H1 (cell line): ENCODE results near the gene PAAF1. TPM values are rescaled to one million over a fixed set of nuclear protein-coding genes. Genes with fewer than 3 reads are reported as not detected.

Experiments used
- CTCF ChIA-PET: fragments of 300-600 bp; sonication (Branson Sonifier 250); formaldehyde crosslinking; loops from one replicate; lab custom pipeline; 2021; ENCODE audit not compliant: partially characterized antibody; lab: Charles Lee
- POLR2A ChIA-PET: fragments of 300-600 bp; sonication (Branson Sonifier 250); formaldehyde crosslinking; loops from one replicate; lab custom pipeline; 2021; ENCODE audit warnings: inconsistent platforms; ENCODE audit not compliant: partially characterized antibody; lab: Charles Lee
- DNase-seq, 2 experiments: peaks; one replicate each; pipeline versions ENCODE4 v3.0.0 to v3.0.0-alpha.2; 2010 to 2022; ENCODE audit warnings: low spot score in 2 of 2, low read depth in 1 of 2, mixed read lengths in 1 of 2
- FAIRE-seq: peaks from 2 replicates; lab custom pipeline; 2011; peaks lifted over from hg19 to GRCh38; lab: Jason Lieb, UNC
- H2AFZ ChIP-seq: 2 replicates; pipeline ENCODE4 v1.8.1; 2012; ENCODE audit warnings: low read length, inconsistent platforms
- H2AK5ac ChIP-seq: 2 replicates; pipeline ENCODE4 v1.6.1; 2013; ENCODE audit warnings: low read depth, low read length
- H2BK120ac ChIP-seq: replicated peaks from 2 replicates; pipeline ENCODE3; 2013; ENCODE audit warnings: low read depth, low read length, inconsistent platforms
- H2BK12ac ChIP-seq: 2 replicates; pipeline ENCODE4 v1.6.1; 2013; ENCODE audit warnings: low read depth, low read length
- H2BK15ac ChIP-seq: 2 replicates; pipeline ENCODE4 v1.6.1; 2013; ENCODE audit warnings: low read length
- H2BK20ac ChIP-seq: 2 replicates; pipeline ENCODE4 v1.6.1; 2013; ENCODE audit warnings: low read length
- H2BK5ac ChIP-seq: 2 replicates; pipeline ENCODE4 v1.6.1; 2013; ENCODE audit warnings: low read depth, low read length
- H3K14ac ChIP-seq: 2 replicates; pipeline ENCODE4 v1.6.1; 2013; ENCODE audit warnings: inconsistent platforms; ENCODE audit not compliant: insufficient read length
- H3K18ac ChIP-seq: 2 replicates; pipeline ENCODE4 v1.6.1; 2013; ENCODE audit warnings: low read length; ENCODE audit errors: extremely low read depth
- H3K23ac ChIP-seq: 2 replicates; pipeline ENCODE4 v1.6.1; 2013; ENCODE audit warnings: inconsistent platforms; ENCODE audit not compliant: insufficient read length
- H3K23me2 ChIP-seq: 2 replicates; pipeline ENCODE4 v1.6.1; 2013; ENCODE audit warnings: low read depth, low read length
- H3K27ac ChIP-seq: 2 replicates; pipeline ENCODE4 v1.6.1; 2011; ENCODE audit warnings: low read depth, low read length, inconsistent platforms
- H3K27me3 ChIP-seq, 4 experiments: replicated peaks in 1 of 4; 1 replicate in 1 of 4; 2 replicates in 3 of 4; pipeline versions ENCODE4 v1.6.1 to v1.8.1; 2011 to 2013; ENCODE audit warnings: low read length in 3 of 4, mild to moderate bottlenecking in 3 of 4, inconsistent platforms in 2 of 4, mixed read lengths in 2 of 4, moderate library complexity in 1 of 4; ENCODE audit not compliant: control insufficient read depth in 3 of 4, insufficient read depth in 3 of 4; ENCODE audit errors: extremely low read depth in 1 of 4
- H3K36me3 ChIP-seq, 4 experiments: 2 replicates each; pipeline versions ENCODE4 v1.6.1 to v1.8.1; 2011 to 2013; ENCODE audit warnings: mild to moderate bottlenecking in 4 of 4, low read length in 3 of 4, moderate library complexity in 2 of 4, control low read depth in 1 of 4, inconsistent platforms in 1 of 4; ENCODE audit not compliant: insufficient read depth in 4 of 4, control insufficient read depth in 2 of 4
- H3K4ac ChIP-seq: replicated peaks from 2 replicates; pipeline ENCODE3; 2013; ENCODE audit warnings: low read length, low read depth, mixed read lengths, inconsistent platforms; ENCODE audit not compliant: insufficient read length
- H3K4me1 ChIP-seq, 4 experiments: replicated peaks in 1 of 4; 1 replicate in 1 of 4; 2 replicates in 3 of 4; pipeline versions ENCODE4 v1.6.1 to v1.8.1; 2011 to 2013; ENCODE audit warnings: low read length in 3 of 4, inconsistent platforms in 2 of 4, mixed read lengths in 1 of 4; ENCODE audit not compliant: insufficient read depth in 4 of 4, control insufficient read depth in 3 of 4
- H3K4me2 ChIP-seq, 2 experiments: 2 replicates each; pipeline versions ENCODE4 v1.6.1 to v1.8.1; 2011 to 2013; ENCODE audit warnings: low read depth in 2 of 2, low read length in 2 of 2, control low read depth in 1 of 2, inconsistent platforms in 1 of 2, mild to moderate bottlenecking in 1 of 2; ENCODE audit not compliant: insufficient read depth in 1 of 2
- H3K4me3 ChIP-seq, 4 experiments: fragments of 200-600, 300-600 bp in 1 of 4; sonication (generic), shearing (Covaris generic), sonication (Bioruptor Twin) in 1 of 4; 2 replicates each; pipeline versions ENCODE4 v1.5.1 to v1.8.1; 2011 to 2016; ENCODE audit warnings: low read length in 4 of 4, low read depth in 3 of 4, control low read depth in 2 of 4, inconsistent platforms in 2 of 4, mild to moderate bottlenecking in 2 of 4, mixed read lengths in 1 of 4, moderate library complexity in 1 of 4; ENCODE audit not compliant: insufficient read depth in 2 of 4; ENCODE audit errors: extremely low read depth in 1 of 4
- H3K56ac ChIP-seq: replicated peaks from 2 replicates; pipeline ENCODE3; 2013; ENCODE audit warnings: low read depth, mild to moderate bottlenecking, mixed read lengths, low read length, inconsistent platforms; ENCODE audit not compliant: insufficient read length
- H3K79me1 ChIP-seq: 2 replicates; pipeline ENCODE4 v1.6.1; 2013; ENCODE audit warnings: low read depth, low read length, control low read depth
- H3K79me2 ChIP-seq, 2 experiments: 2 replicates each; pipeline versions ENCODE4 v1.6.1 to v1.8.1; 2012 to 2013; ENCODE audit warnings: low read length in 2 of 2, mild to moderate bottlenecking in 2 of 2, inconsistent platforms in 1 of 2; ENCODE audit not compliant: insufficient read depth in 2 of 2, control insufficient read depth in 1 of 2
- H3K9ac ChIP-seq, 4 experiments: replicated peaks in 1 of 4; 1 replicate in 1 of 4; 2 replicates in 3 of 4; pipeline versions ENCODE4 v1.6.1 to v1.8.1; 2011 to 2013; ENCODE audit warnings: low read depth in 3 of 4, low read length in 3 of 4, control low read depth in 2 of 4, mild to moderate bottlenecking in 2 of 4, moderate library complexity in 2 of 4, inconsistent platforms in 1 of 4; ENCODE audit errors: extremely low read depth in 1 of 4
- H3K9me3 ChIP-seq, 2 experiments: 2 replicates each; pipeline versions ENCODE4 v1.6.1 to v1.8.1; 2012 to 2013; ENCODE audit warnings: mild to moderate bottlenecking in 2 of 2, moderate library complexity in 2 of 2, control low read depth in 1 of 2, inconsistent platforms in 1 of 2, low read depth in 1 of 2, low read length in 1 of 2, mixed read lengths in 1 of 2; ENCODE audit not compliant: insufficient read depth in 2 of 2
- H4K20me1 ChIP-seq, 2 experiments: replicated peaks in 1 of 2; 2 replicates each; pipeline versions ENCODE3 to v1.8.1; 2011 to 2013; ENCODE audit warnings: inconsistent platforms in 2 of 2, low read length in 2 of 2, mild to moderate bottlenecking in 1 of 2; ENCODE audit not compliant: insufficient read depth in 2 of 2, control insufficient read depth in 1 of 2
- H4K5ac ChIP-seq: 2 replicates; pipeline ENCODE4 v1.6.1; 2013; ENCODE audit warnings: low read length, low read depth, mixed read lengths, inconsistent platforms; ENCODE audit not compliant: insufficient read length
- H4K8ac ChIP-seq: 2 replicates; pipeline ENCODE4 v1.8.0; 2013; ENCODE audit warnings: mild to moderate bottlenecking, moderate library complexity, low read length, inconsistent platforms; ENCODE audit not compliant: insufficient read depth; ENCODE audit errors: extremely low read depth
- H4K91ac ChIP-seq: replicated peaks from 2 replicates; pipeline ENCODE3; 2013; ENCODE audit warnings: low read length, mixed read lengths, inconsistent platforms; ENCODE audit not compliant: insufficient read length
- CTBP2 ChIP-seq: IDR thresholded peaks from 2 replicates; pipeline ENCODE4 v1.7.0; 2011; ENCODE audit warnings: borderline replicate concordance, mild to moderate bottlenecking, moderate library complexity, mixed read lengths, low read length; ENCODE audit not compliant: insufficient read depth, insufficient read length
- KDM1A ChIP-seq: fragments of 200-600, 300-600 bp; sonication (generic); IDR thresholded peaks from 2 replicates; pipeline ENCODE4 v1.7.1; 2016; ENCODE audit warnings: mild to moderate bottlenecking, low read length, borderline replicate concordance
- MAFK ChIP-seq: IDR thresholded peaks from 2 replicates; pipeline ENCODE4 v1.6.1; 2012; ENCODE audit warnings: low read depth, mild to moderate bottlenecking, improper control_type of control experiment, low read length
- SAP30 ChIP-seq: fragments of 300-600 bp; sonication (generic); IDR thresholded peaks from 2 replicates; pipeline ENCODE4 v1.7.1; 2012; ENCODE audit warnings: low read length, moderate library complexity, mild to moderate bottlenecking, inconsistent platforms; ENCODE audit not compliant: insufficient read depth, insufficient replicate concordance
- SP1 ChIP-seq: IDR thresholded peaks from 2 replicates; pipeline ENCODE4 v1.6.1; 2011; ENCODE audit warnings: low read depth, low read length
- TCF12 ChIP-seq: IDR thresholded peaks from 2 replicates; pipeline ENCODE4 v1.6.1; 2011; ENCODE audit warnings: low read depth, mild to moderate bottlenecking, low read length
- TEAD4 ChIP-seq: IDR thresholded peaks from 2 replicates; pipeline ENCODE4 v1.6.1; 2012; ENCODE audit warnings: low read depth, low read length, inconsistent platforms, mixed read lengths
- ZNF274 ChIP-seq: IDR thresholded peaks from 2 replicates; pipeline ENCODE4 v1.7.0; 2012; ENCODE audit warnings: low read length, borderline replicate concordance; ENCODE audit errors: extremely low read depth
- WGBS, 2 experiments: shearing (Covaris generic) in 1 of 2; methylation state at CpG; one replicate each; pipeline versions ENCODE4 v1.1.6 to v1.1.7; 2013 to 2015; ENCODE audit warnings: low lambda C conversion rate in 2 of 2, mixed read lengths in 2 of 2, inconsistent platforms in 1 of 2, low coverage in 1 of 2, missing lambda C conversion rate in 1 of 2; ENCODE audit not compliant: insufficient replicate concordance in 2 of 2, insufficient coverage in 1 of 2, insufficient read length in 1 of 2; ENCODE audit errors: extremely low coverage in 1 of 2, missing lambda C conversion rate in 1 of 2; 5-methylcytosine and 5-hydroxymethylcytosine counted together
- polyA plus RNA-seq, 7 experiments: library from polyadenylated mRNA; depleted of rRNA in 3 of 7; stranded (reverse) in 5 of 7; unstranded in 2 of 7; fragments of >200 nt in 5 of 7; fragments of 200-250 nt in 2 of 7; gene quantifications; 1 replicate in 5 of 7; 2 replicates in 1 of 7; 4 replicates in 1 of 7; pipeline versions ENCODE4 v1.2.1 to v1.2.3, GENCODE V29; 2011 to 2013; ENCODE audit warnings: missing spikeins in 2 of 7, mixed read lengths in 2 of 7
- total RNA-seq: library from RNA; stranded (reverse); fragmentation: NEBNext Ultra II Directional; extraction: Animal tissue kit (Norgen Biotek cat#: 25700); gene quantifications from 2 replicates; pipeline ENCODE4 v1.2.1, GENCODE V29; 2021
- TF ChIP-seq, protein P1 (sequence below): IDR thresholded peaks from 2 replicates; pipeline ENCODE4 v1.6.1; 2011; ENCODE audit warnings: low read length, improper control_type of control experiment
- TF ChIP-seq, protein P2 (sequence below): IDR thresholded peaks from 2 replicates; pipeline ENCODE4 v1.6.1; 2012; ENCODE audit warnings: inconsistent platforms

PAAF1 gene
- total and polyA plus RNA-seq, 2 of the 8 experiments (the other 6 are each of a cell fraction or from before 2014, with no cell fraction given) = 24.4 to 28.8 TPM

DNA sequence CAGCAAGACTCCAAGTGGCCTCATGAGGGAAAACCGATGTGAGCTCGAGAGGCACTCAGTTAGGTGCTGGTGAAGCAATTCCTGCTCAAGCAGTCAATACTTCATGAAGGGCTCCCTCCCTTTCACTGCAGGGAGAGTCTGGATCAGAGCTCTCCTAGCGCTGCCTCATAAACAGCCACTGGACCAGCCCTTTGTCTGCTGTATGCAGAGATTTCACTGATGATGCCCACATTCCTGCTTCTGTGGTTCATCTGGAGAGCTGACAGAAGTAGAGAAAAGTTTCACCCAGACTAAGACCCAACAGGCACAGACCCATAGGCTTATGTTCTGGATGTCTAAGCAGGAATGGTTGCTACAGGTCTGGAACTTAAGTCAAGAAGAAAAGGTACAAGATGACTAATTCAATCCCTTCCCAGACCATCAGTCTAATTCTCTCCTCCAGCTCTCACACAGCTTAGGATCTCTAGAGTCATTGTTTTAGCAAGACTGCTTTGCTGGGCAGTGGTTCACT is 101.8 kb downstream of the PAAF1 start:
- Histone ChIP-seq H3K36me3 (peaks cover 20 to 67% (median 37%) of the 10 kb centered on the region in 4 experiments), H3K4me3 (no peak overlapping the region), H3K27me3 (peaks cover 0 to 2% (median 0%) of the 10 kb centered on the region in 4 experiments; a peak in 2 of 7 replicates), H4K8ac (no peak overlapping the region), H3K4ac (no peak overlapping the region), H4K5ac (no peak overlapping the region), H3K4me1 (peaks cover 7 to 17% (median 10%) of the 10 kb centered on the region in 4 experiments), H2BK15ac (no peak overlapping the region), H3K4me2 (no peak overlapping the region), H4K20me1 (peaks cover 0 to 8% of the 10 kb centered on the region in 2 experiments), H2BK5ac (no peak overlapping the region), H3K23ac (no peak overlapping the region), H3K9ac (no peak overlapping the region), H3K56ac (no peak overlapping the region), H3K14ac (no peak overlapping the region), H3K27ac (no peak overlapping the region), H3K9me3 (no peaks in the 10 kb centered on the region), H2BK120ac (no peak overlapping the region), H2BK12ac (no peak overlapping the region), H3K23me2 (peaks cover 10% of the 10 kb centered on the region), H2AK5ac (no peak overlapping the region), H2AFZ (no peak overlapping the region), H2BK20ac (no peak overlapping the region), H3K79me2 (peaks cover 0 to 6% of the 10 kb centered on the region in 2 experiments; a peak in 1 of 4 replicates), H4K91ac (no peak overlapping the region), H3K79me1 (peaks cover 2% of the 10 kb centered on the region; the same call in 1 of the 2 replicates), H3K18ac (no peak overlapping the region)
- ChIA-PET CTCF (interaction anchor here (4.9 kb wide), 1 partner anchor 15 kb away, joined by 22 read pairs; no protein-coding TSS in a partner anchor), POLR2A (interaction anchor here (1.0 to 6.8 kb wide), 4 partner anchors 8 to 35 kb away, joined by 3 to 94 read pairs (median 9); no protein-coding TSS in a partner anchor)
- TF ChIP-seq TEAD4 (no peak), CTBP2 (no peak), ZNF274 (no peak), SAP30 (no peak), TCF12 (no peak), MAFK (no peak), SP1 (no peak), KDM1A (no peak)
- TF ChIP-seq, protein P1, sequence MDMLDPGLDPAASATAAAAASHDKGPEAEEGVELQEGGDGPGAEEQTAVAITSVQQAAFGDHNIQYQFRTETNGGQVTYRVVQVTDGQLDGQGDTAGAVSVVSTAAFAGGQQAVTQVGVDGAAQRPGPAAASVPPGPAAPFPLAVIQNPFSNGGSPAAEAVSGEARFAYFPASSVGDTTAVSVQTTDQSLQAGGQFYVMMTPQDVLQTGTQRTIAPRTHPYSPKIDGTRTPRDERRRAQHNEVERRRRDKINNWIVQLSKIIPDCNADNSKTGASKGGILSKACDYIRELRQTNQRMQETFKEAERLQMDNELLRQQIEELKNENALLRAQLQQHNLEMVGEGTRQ = no peak
- TF ChIP-seq, protein P2, sequence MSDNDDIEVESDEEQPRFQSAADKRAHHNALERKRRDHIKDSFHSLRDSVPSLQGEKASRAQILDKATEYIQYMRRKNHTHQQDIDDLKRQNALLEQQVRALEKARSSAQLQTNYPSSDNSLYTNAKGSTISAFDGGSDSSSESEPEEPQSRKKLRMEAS = no peak
- WGBS, 2 experiments = 97% methylated on average over 3 of the region's 3 CpGs; no CpG with 5 or more reads in 1 of the 2 experiments
- no peak for FAIRE-seq
- no peak for DNase-seq
